Stimulated activated naive CD8-positive, alpha-beta T cell treated with anti-CD3 and anti-CD28 coated beads, Interleukin-15, amount 100 ng/mL, for 72 hours (primary cell): ENCODE measurements around the gene PDK1.
"Not testable (repeated sequence)": the region's sequence is repeated elsewhere in the genome, so short reads cannot be mapped to it uniquely, and the experiment has no call there.

Experiments
- ATAC-seq: fragments of 150-1000 bp; cut with Tn5 transposase; 2 replicates; pipeline ENCODE4 v1.10.0; 2021; ENCODE audit warnings: mild to moderate bottlenecking, moderate library complexity
- DNase-seq, 2 donors: peaks; one replicate each; pipeline ENCODE4 v3.0.0; 2021 to 2022
- H3K27ac Mint-ChIP-seq, 2 donors: one replicate each; pipeline ENCODE4 v1.8.0; 2022; ENCODE audit warnings: mild to moderate bottlenecking in 2 of 2, mixed read lengths in 2 of 2, moderate library complexity in 2 of 2
- H3K27me3 Mint-ChIP-seq: one replicate; pipeline ENCODE4 v1.8.0; 2022; ENCODE audit warnings: mixed read lengths
- H3K4me1 Mint-ChIP-seq: one replicate; pipeline ENCODE4 v1.8.0; 2022; ENCODE audit warnings: mild to moderate bottlenecking, mixed read lengths
- H3K4me3 Mint-ChIP-seq, 2 donors: one replicate each; pipeline ENCODE4 v1.8.0; 2022; ENCODE audit warnings: mild to moderate bottlenecking in 2 of 2, mixed read lengths in 2 of 2, moderate library complexity in 1 of 2
- H3K9me3 Mint-ChIP-seq, 2 donors: one replicate each; pipeline ENCODE4 v1.8.0; 2022; ENCODE audit warnings: mixed read lengths in 2 of 2

PDK1 gene

GRCh38 chr2:172555522-172556283 is at the start of gene PDK1:
Gene PDK1 (plus strand): TSS chr2:172556090. CDS start chr2:172556151, 61 bp downstream.
- Mint-ChIP-seq H3K4me1 (peaks cover 59% of the 10 kb centered on the region), H3K4me3 (peak within 1 kb of the TSS; percentile 95 to 97), H3K27me3 (peaks cover 9% of the 10 kb centered on the region), H3K27ac (peak within 1 kb of the TSS; percentile 97 to 99), H3K9me3 (no peaks in the 10 kb centered on the region)
- DNase-seq = peak; percentile 93 to 94
- peak; percentile 95 for ATAC-seq

GRCh38 chr2:172507199-172507598 is 48.7 kb upstream of the PDK1 start:
- Mint-ChIP-seq H3K27me3 (no peaks in the 10 kb centered on the region), H3K4me1 (peaks cover 28% of the 10 kb centered on the region), H3K27ac (no peak overlapping the region), H3K4me3 (no peak overlapping the region), H3K9me3 (peaks cover 0 to under 1% of the 10 kb centered on the region in 2 donors)
- DNase-seq = no peak
- no peak for ATAC-seq

GRCh38 chr2:172510088-172510487 is 45.8 kb upstream of the PDK1 start:
- DNase-seq (no peak), ATAC-seq (no peak)
- Mint-ChIP-seq H3K4me1 (peaks cover 13% of the 10 kb centered on the region), H3K9me3 (peaks cover 13 to 20% of the 10 kb centered on the region in 2 donors), H3K4me3 (peak overlapping the region; percentile 13 to 50), H3K27me3 (no peaks in the 10 kb centered on the region), H3K27ac (no peak overlapping the region)

- Mint-ChIP-seq H3K4me1 (peaks cover 13% of the 10 kb centered on the region), H3K4me3 (peak overlapping the region; percentile 13 to 50), H3K27ac (peak overlapping the region in 1 of 2 donors; percentile 16), H3K9me3 (peaks cover 13 to 20% of the 10 kb centered on the region in 2 donors), H3K27me3 (no peaks in the 10 kb centered on the region)
- ATAC-seq = peak; percentile 60
- no peak for DNase-seq
These were observed 45.3 kb upstream of the PDK1 start for GRCh38 chr2:172510548-172510947.

- no peaks in the 10 kb centered on the region for H3K27me3 Mint-ChIP-seq
- H3K27ac Mint-ChIP-seq = no peak overlapping the region
- peaks cover 14 to 29% of the 10 kb centered on the region in 2 donors for H3K9me3 Mint-ChIP-seq
- H3K4me3 Mint-ChIP-seq = no peak overlapping the region
- ATAC-seq (no peak), DNase-seq (no peak)
- H3K4me1 Mint-ChIP-seq = peaks cover 18% of the 10 kb centered on the region
These were observed 42.9 kb upstream of the PDK1 start for GRCh38 chr2:172512810-172513523.

- no peak for DNase-seq
- H3K4me1 Mint-ChIP-seq = peaks cover 18% of the 10 kb centered on the region
- no peak for ATAC-seq
- H3K27ac Mint-ChIP-seq = no peak overlapping the region
- no peak overlapping the region for H3K4me3 Mint-ChIP-seq
- H3K9me3 Mint-ChIP-seq = peaks cover 19 to 30% of the 10 kb centered on the region in 2 donors
- H3K27me3 Mint-ChIP-seq = no peaks in the 10 kb centered on the region
These were observed 42.4 kb upstream of the PDK1 start for GRCh38 chr2:172513524-172513900.

GRCh38 chr2:172513935-172514586 is 41.8 kb upstream of the PDK1 start:
- DNase-seq = no peak
- Mint-ChIP-seq H3K4me1 (peaks cover 18% of the 10 kb centered on the region), H3K27ac (no peak overlapping the region), H3K4me3 (no peak overlapping the region), H3K27me3 (no peaks in the 10 kb centered on the region), H3K9me3 (peaks cover 23 to 36% of the 10 kb centered on the region in 2 donors)
- no peak for ATAC-seq

- H3K27me3 Mint-ChIP-seq = no peaks in the 10 kb centered on the region
- no peak overlapping the region for H3K4me3 Mint-ChIP-seq
- ATAC-seq (no peak), DNase-seq (no peak)
- no peak overlapping the region for H3K27ac Mint-ChIP-seq
- H3K4me1 Mint-ChIP-seq = peaks cover 6% of the 10 kb centered on the region
- peaks cover 37 to 58% of the 10 kb centered on the region in 2 donors for H3K9me3 Mint-ChIP-seq
These were observed 39.6 kb upstream of the PDK1 start for GRCh38 chr2:172516299-172516698.

- H3K9me3 Mint-ChIP-seq = peaks cover 26 to 43% of the 10 kb centered on the region in 2 donors
- no peak overlapping the region for H3K27ac Mint-ChIP-seq
- no peaks in the 10 kb centered on the region for H3K27me3 Mint-ChIP-seq
- no peak overlapping the region for H3K4me3 Mint-ChIP-seq
- DNase-seq (no peak), ATAC-seq (no peak)
- peaks cover 5% of the 10 kb centered on the region for H3K4me1 Mint-ChIP-seq
These were observed 36.9 kb upstream of the PDK1 start for GRCh38 chr2:172518995-172519394.

- DNase-seq = no peak
- H3K9me3 Mint-ChIP-seq = peaks cover 37 to 41% of the 10 kb centered on the region in 2 donors
- no peak for ATAC-seq
- H3K27me3 Mint-ChIP-seq = no peaks in the 10 kb centered on the region
- no peak overlapping the region for H3K27ac Mint-ChIP-seq
- no peaks in the 10 kb centered on the region for H3K4me1 Mint-ChIP-seq
- H3K4me3 Mint-ChIP-seq = no peak overlapping the region
These were observed 30.3 kb upstream of the PDK1 start for GRCh38 chr2:172525601-172526000.

- Mint-ChIP-seq H3K27ac (no peak overlapping the region), H3K9me3 (peaks cover 25 to 57% of the 10 kb centered on the region in 2 donors), H3K4me1 (peaks cover 5% of the 10 kb centered on the region), H3K27me3 (no peaks in the 10 kb centered on the region), H3K4me3 (no peak overlapping the region)
- DNase-seq = no peak
- ATAC-seq = no peak
These were observed 24.6 kb upstream of the PDK1 start for GRCh38 chr2:172531309-172531708.

- H3K4me3 Mint-ChIP-seq, ATAC-seq, H3K27me3 Mint-ChIP-seq, H3K4me1 Mint-ChIP-seq, DNase-seq, H3K27ac Mint-ChIP-seq: not testable (repeated sequence)
- H3K9me3 Mint-ChIP-seq = peaks cover 21 to 61% of the 10 kb centered on the region in 2 donors
These were observed 23.4 kb upstream of the PDK1 start for GRCh38 chr2:172532461-172532860.

- H3K27ac Mint-ChIP-seq = no peak overlapping the region
- ATAC-seq = no peak
- no peak for DNase-seq
- no peaks in the 10 kb centered on the region for H3K27me3 Mint-ChIP-seq
- H3K9me3 Mint-ChIP-seq = peaks cover 21 to 61% of the 10 kb centered on the region in 2 donors
- H3K4me1 Mint-ChIP-seq = peaks cover 5% of the 10 kb centered on the region
- H3K4me3 Mint-ChIP-seq = no peak overlapping the region
These were observed 22.2 kb upstream of the PDK1 start for GRCh38 chr2:172533687-172534086.

- Mint-ChIP-seq H3K9me3 (peaks cover 20 to 58% of the 10 kb centered on the region in 2 donors), H3K4me3 (no peak overlapping the region), H3K27ac (no peak overlapping the region), H3K27me3 (no peaks in the 10 kb centered on the region), H3K4me1 (peaks cover 5% of the 10 kb centered on the region)
- ATAC-seq (no peak), DNase-seq (no peak)
These were observed 20.8 kb upstream of the PDK1 start for GRCh38 chr2:172535119-172535518.

- H3K9me3 Mint-ChIP-seq = peaks cover 13 to 54% of the 10 kb centered on the region in 2 donors
- H3K4me3 Mint-ChIP-seq, H3K27me3 Mint-ChIP-seq, H3K4me1 Mint-ChIP-seq, H3K27ac Mint-ChIP-seq, ATAC-seq, DNase-seq: not testable (repeated sequence)
These were observed 18.0 kb upstream of the PDK1 start for GRCh38 chr2:172537851-172538250.

GRCh38 chr2:172539767-172540166 is 16.1 kb upstream of the PDK1 start:
- no peaks in the 10 kb centered on the region for H3K27me3 Mint-ChIP-seq
- no peak for ATAC-seq
- H3K9me3 Mint-ChIP-seq = peaks cover 20 to 50% of the 10 kb centered on the region in 2 donors

More at GRCh38 chr2:172539767-172540166, 16.1 kb upstream of the PDK1 start:
- no peak for DNase-seq
- Mint-ChIP-seq H3K4me1 (no peaks in the 10 kb centered on the region), H3K27ac (no peak overlapping the region), H3K4me3 (no peak overlapping the region)
